Osteoblast (primary cell): ENCODE data around the gene ABI3. TPM values are rescaled to one million over a fixed set of nuclear protein-coding genes. Genes with fewer than 3 reads are reported as not detected.

Source experiments
- DNase-seq: peaks from one replicate; pipeline ENCODE4 v3.0.0; 2011; ENCODE audit warnings: low spot score, mixed read lengths; ENCODE audit not compliant: insufficient read length; ENCODE audit errors: missing footprints
- H2AFZ ChIP-seq: 2 replicates; pipeline ENCODE4 v1.6.0; 2011; ENCODE audit warnings: mild to moderate bottlenecking, low read length
- H3K27ac ChIP-seq: 2 replicates; pipeline ENCODE4 v1.5.1; 2011; ENCODE audit warnings: mild to moderate bottlenecking, low read depth, low read length, moderate library complexity
- H3K27me3 ChIP-seq: 2 replicates; pipeline ENCODE4 v1.6.0; 2012; ENCODE audit warnings: mild to moderate bottlenecking, control low read depth, inconsistent platforms, low read length, moderate library complexity; ENCODE audit not compliant: insufficient read depth
- H3K36me3 ChIP-seq: 2 replicates; pipeline ENCODE4 v1.5.1; 2011; ENCODE audit warnings: mild to moderate bottlenecking, low read length, control low read depth, moderate library complexity; ENCODE audit not compliant: insufficient read depth
- H3K4me1 ChIP-seq: 2 replicates; pipeline ENCODE4 v1.5.1; 2011; ENCODE audit warnings: mild to moderate bottlenecking, low read length, control low read depth, moderate library complexity; ENCODE audit not compliant: insufficient read depth
- H3K4me2 ChIP-seq: 2 replicates; pipeline ENCODE4 v1.6.0; 2011; ENCODE audit warnings: mild to moderate bottlenecking, low read length; ENCODE audit not compliant: insufficient read depth
- H3K4me3 ChIP-seq: fragments of 200-600 bp; sonication (generic); 3 replicates; pipeline ENCODE4 v1.5.1; 2012; ENCODE audit warnings: mild to moderate bottlenecking, low read length, inconsistent platforms; ENCODE audit not compliant: insufficient read depth
- H3K79me2 ChIP-seq: 2 replicates; pipeline ENCODE4 v1.6.0; 2012; ENCODE audit warnings: mild to moderate bottlenecking, low read length, control low read depth, inconsistent platforms; ENCODE audit not compliant: insufficient read depth
- H3K9me3 ChIP-seq: 2 replicates; pipeline ENCODE4 v1.5.1; 2011; ENCODE audit warnings: low read depth, low read length, control low read depth
- H4K20me1 ChIP-seq: 2 replicates; pipeline ENCODE4 v1.6.0; 2012; ENCODE audit warnings: mild to moderate bottlenecking, low read length, control low read depth; ENCODE audit not compliant: insufficient read depth
- total RNA-seq: library from RNA; depleted of rRNA; stranded (reverse); fragments of >200 nt; gene quantifications from 2 replicates; pipeline ENCODE4 v1.2.3, GENCODE V29; 2012
- TF ChIP-seq, protein P1 (sequence below): IDR thresholded peaks from 2 replicates; pipeline ENCODE4 v1.5.1; 2011; ENCODE audit warnings: mild to moderate bottlenecking, low read depth, low read length, moderate library complexity; ENCODE audit errors: extremely low read depth

ABI3 gene
- total RNA-seq, 1 donor: 0.36 TPM

GRCh38 chr17:49249890-49250522, 39.5 kb downstream of the ABI3 start:
- H3K27ac ChIP-seq: no peak overlapping the region
- no peaks in the 10 kb centered on the region for H3K9me3 ChIP-seq
- H3K79me2 ChIP-seq: no peaks in the 10 kb centered on the region
- DNase-seq: no peak
- H3K36me3 ChIP-seq: no peaks in the 10 kb centered on the region
- peaks cover 6% of the 10 kb centered on the region for H3K27me3 ChIP-seq
- TF ChIP-seq, protein P1, sequence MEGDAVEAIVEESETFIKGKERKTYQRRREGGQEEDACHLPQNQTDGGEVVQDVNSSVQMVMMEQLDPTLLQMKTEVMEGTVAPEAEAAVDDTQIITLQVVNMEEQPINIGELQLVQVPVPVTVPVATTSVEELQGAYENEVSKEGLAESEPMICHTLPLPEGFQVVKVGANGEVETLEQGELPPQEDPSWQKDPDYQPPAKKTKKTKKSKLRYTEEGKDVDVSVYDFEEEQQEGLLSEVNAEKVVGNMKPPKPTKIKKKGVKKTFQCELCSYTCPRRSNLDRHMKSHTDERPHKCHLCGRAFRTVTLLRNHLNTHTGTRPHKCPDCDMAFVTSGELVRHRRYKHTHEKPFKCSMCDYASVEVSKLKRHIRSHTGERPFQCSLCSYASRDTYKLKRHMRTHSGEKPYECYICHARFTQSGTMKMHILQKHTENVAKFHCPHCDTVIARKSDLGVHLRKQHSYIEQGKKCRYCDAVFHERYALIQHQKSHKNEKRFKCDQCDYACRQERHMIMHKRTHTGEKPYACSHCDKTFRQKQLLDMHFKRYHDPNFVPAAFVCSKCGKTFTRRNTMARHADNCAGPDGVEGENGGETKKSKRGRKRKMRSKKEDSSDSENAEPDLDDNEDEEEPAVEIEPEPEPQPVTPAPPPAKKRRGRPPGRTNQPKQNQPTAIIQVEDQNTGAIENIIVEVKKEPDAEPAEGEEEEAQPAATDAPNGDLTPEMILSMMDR: no peak
- no peak overlapping the region for H3K4me2 ChIP-seq
- no peak overlapping the region for H3K4me3 ChIP-seq
- no peaks in the 10 kb centered on the region for H4K20me1 ChIP-seq
- no peaks in the 10 kb centered on the region for H3K4me1 ChIP-seq
- no peak overlapping the region for H2AFZ ChIP-seq

- Histone ChIP-seq H3K9me3 (no peaks in the 10 kb centered on the region), H2AFZ (no peak overlapping the region), H3K27ac (no peak overlapping the region), H3K27me3 (peaks cover 6% of the 10 kb centered on the region), H3K4me2 (no peak overlapping the region), H3K79me2 (no peaks in the 10 kb centered on the region), H3K36me3 (no peaks in the 10 kb centered on the region), H3K4me1 (no peaks in the 10 kb centered on the region), H4K20me1 (no peaks in the 10 kb centered on the region), H3K4me3 (no peak overlapping the region)
- TF ChIP-seq, protein P1: no peak
- DNase-seq: peak; percentile 76
These were observed 41.7 kb downstream of the ABI3 start for GRCh38 chr17:49252148-49252695.

DNA sequence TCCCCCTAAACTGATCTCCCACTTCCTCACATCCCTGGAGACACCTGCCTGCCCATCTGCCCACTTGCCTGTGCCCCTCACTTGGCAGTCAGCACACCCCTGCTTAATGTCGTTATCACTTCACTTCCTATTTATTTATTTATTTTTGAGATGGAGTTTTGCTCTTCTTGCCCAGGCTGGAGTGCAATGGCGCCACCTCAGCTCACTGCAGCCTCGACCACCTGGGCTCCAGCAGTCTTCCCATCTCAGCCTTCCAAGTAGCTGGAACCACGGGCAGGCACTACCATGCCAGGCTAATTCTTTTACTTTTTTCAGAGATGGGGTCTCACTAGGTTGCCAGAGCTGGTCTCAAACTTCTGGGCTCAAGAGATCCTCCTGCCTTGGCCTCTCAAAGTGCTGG, 43.6 kb downstream of the ABI3 start:
- Histone ChIP-seq H3K27me3 (peaks cover 4% of the 10 kb centered on the region), H3K36me3 (no peaks in the 10 kb centered on the region), H3K79me2 (no peaks in the 10 kb centered on the region), H3K4me3 (no peak overlapping the region), H3K4me1 (no peaks in the 10 kb centered on the region), H3K4me2 (no peak overlapping the region), H3K9me3 (no peaks in the 10 kb centered on the region), H4K20me1 (no peaks in the 10 kb centered on the region), H3K27ac (no peak overlapping the region), H2AFZ (no peak overlapping the region)
- peak; percentile 13 for DNase-seq
- TF ChIP-seq, protein P1: no peak

GRCh38 chr17:49255125-49255524, 44.6 kb downstream of the ABI3 start:
- Histone ChIP-seq H3K27ac (no peak overlapping the region), H3K4me3 (no peak overlapping the region), H3K9me3 (no peaks in the 10 kb centered on the region), H3K36me3 (no peaks in the 10 kb centered on the region), H3K27me3 (no peaks in the 10 kb centered on the region), H3K4me1 (peaks cover 4% of the 10 kb centered on the region), H3K79me2 (no peaks in the 10 kb centered on the region), H2AFZ (no peak overlapping the region), H3K4me2 (no peak overlapping the region), H4K20me1 (no peaks in the 10 kb centered on the region)
- no peak for DNase-seq
- TF ChIP-seq, protein P1: no peak
